Measurements from ENCODE around the gene NUBPL.
"Not testable (repeated sequence)": the region's sequence is repeated elsewhere in the genome, so short reads cannot be mapped to it uniquely, and the experiment has no call there.

NUBPL gene

GRCh38 chr14:31696378-31696777 lies 135.2 kb downstream of the NUBPL start:
- ChIA-PET CTCF (interaction anchor here (0.8 kb wide), 1 partner anchor 21 kb away, joined by 4 read pairs; no protein-coding TSS in a partner anchor), POLR2A (no interaction called here)
- no peak for DNase-seq (ENCODE audit: extremely low spot score)
- TF ChIP-seq, protein P1, sequence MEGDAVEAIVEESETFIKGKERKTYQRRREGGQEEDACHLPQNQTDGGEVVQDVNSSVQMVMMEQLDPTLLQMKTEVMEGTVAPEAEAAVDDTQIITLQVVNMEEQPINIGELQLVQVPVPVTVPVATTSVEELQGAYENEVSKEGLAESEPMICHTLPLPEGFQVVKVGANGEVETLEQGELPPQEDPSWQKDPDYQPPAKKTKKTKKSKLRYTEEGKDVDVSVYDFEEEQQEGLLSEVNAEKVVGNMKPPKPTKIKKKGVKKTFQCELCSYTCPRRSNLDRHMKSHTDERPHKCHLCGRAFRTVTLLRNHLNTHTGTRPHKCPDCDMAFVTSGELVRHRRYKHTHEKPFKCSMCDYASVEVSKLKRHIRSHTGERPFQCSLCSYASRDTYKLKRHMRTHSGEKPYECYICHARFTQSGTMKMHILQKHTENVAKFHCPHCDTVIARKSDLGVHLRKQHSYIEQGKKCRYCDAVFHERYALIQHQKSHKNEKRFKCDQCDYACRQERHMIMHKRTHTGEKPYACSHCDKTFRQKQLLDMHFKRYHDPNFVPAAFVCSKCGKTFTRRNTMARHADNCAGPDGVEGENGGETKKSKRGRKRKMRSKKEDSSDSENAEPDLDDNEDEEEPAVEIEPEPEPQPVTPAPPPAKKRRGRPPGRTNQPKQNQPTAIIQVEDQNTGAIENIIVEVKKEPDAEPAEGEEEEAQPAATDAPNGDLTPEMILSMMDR (IDR thresholded peaks at IDR 0.05; ENCODE audit: control extremely low read depth, extremely low read depth, low read depth, missing control alignments) = no peak

DNA sequence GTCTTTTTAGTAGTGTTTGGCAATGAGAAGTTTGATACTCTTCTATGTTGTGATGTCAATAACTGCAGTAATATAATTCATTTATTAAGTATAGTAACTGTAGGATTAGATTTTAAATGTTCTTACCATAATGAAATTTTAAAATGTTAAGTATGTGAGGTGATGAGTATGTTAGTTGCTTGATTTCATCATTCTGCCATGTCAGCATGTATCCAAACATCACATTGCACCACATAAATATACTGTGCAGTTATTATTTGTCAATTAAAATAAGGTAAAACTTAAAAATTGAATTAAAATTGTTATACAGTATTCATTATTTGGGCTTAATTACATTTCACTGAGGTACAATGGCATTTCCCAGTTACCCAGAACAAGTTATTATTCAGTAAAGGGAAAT lies 138.6 kb downstream of the NUBPL start:
- TF ChIP-seq, protein P1 (IDR thresholded peaks at IDR 0.05; ENCODE audit: control extremely low read depth, extremely low read depth, low read depth, missing control alignments) = no peak
- ChIA-PET POLR2A (no interaction called here), CTCF (no interaction called here)
- no peak for DNase-seq (ENCODE audit: extremely low spot score)

- no peak for DNase-seq (ENCODE audit: extremely low spot score)
- TF ChIP-seq, protein P1 (IDR thresholded peaks at IDR 0.05; ENCODE audit: control extremely low read depth, extremely low read depth, low read depth, missing control alignments) = no peak
- POLR2A ChIA-PET = no interaction called here
- CTCF ChIA-PET = no interaction called here
Measured at GRCh38 chr14:31700282-31701074, 139.3 kb downstream of the NUBPL start.

DNA sequence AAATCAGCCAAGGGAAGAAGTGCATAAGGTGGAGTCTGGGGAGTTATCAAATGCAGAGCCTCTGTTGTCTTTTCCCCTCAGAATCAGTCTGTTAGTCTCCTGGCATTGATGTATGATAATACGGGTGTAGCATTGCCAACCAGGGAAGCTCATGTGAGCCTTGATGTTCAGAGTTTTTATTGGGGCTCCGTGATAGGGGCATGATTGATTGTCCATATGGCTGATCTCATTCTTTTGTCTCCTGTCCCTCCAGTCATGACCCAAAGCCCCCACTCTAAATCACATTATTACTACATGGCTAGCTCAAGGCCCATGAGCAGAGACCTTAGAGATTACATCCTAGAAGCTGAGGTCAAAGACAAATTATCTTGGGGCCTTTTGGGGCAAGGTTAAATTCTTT lies 140.9 kb downstream of the NUBPL start:
- TF ChIP-seq, protein P1 (IDR thresholded peaks at IDR 0.05; ENCODE audit: control extremely low read depth, extremely low read depth, low read depth, missing control alignments) = no peak
- ChIA-PET POLR2A (no interaction called here), CTCF (interaction anchor here (0.6 kb wide), 1 partner anchor 36 kb away, joined by 3 read pairs; no protein-coding TSS in a partner anchor)
- DNase-seq (ENCODE audit: extremely low spot score) = no peak

DNA sequence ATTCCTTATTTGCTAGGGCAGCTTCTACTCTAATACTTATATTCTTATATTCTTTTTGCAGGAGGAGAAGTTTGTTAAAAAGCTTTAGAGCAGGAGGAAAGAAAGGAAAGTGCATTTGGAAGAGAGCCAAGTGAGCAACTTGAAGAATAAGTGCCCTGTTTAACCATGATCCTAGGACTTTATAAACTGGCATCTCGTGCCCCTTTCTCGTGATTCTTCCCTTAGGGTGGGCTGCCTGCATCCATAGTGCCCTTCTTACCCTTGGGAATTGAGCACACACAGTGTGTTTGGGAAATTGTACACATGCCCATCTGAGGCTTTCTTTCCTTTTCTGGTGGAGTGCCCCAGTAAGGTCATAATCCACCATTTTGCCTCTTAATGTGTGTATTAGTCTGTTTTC lies 141.9 kb downstream of the NUBPL start:
- POLR2A ChIA-PET = no interaction called here

DNA sequence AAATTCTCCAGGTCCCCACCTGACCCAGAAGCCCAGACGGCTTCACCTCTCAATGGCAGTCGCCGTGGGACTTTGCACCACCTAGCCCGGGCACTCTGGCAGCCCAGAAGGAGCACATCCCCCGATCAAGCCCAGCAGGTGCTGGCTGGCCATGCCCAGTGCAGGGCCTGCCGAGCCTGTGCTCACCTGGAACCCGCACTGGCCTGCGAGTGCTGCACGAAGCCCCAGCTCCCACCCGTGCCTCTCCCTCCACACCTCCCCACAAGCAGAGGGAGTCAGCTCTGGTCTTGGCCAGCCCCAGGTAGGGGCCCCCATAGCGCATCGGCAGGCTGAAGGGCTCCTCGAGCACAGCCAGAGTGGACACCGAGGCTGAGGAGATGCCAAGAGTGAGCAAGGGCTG lies 144.5 kb downstream of the NUBPL start:
- ChIA-PET POLR2A (no interaction called here), CTCF (interaction anchor here (0.7 to 2.0 kb wide), 2 partner anchors 10 to 28 kb away, joined by 3 to 7 read pairs; no protein-coding TSS in a partner anchor)
- no peak for DNase-seq (ENCODE audit: extremely low spot score)
- TF ChIP-seq, protein P1 (IDR thresholded peaks at IDR 0.05; ENCODE audit: control extremely low read depth, extremely low read depth, low read depth, missing control alignments) = no peak

More for the DNA sequence above, 141.9 kb downstream of the NUBPL start:
- no peak for DNase-seq (ENCODE audit: extremely low spot score)
- CTCF ChIA-PET = interaction anchor here (0.6 kb wide), 1 partner anchor 35 kb away, joined by 3 read pairs; no protein-coding TSS in a partner anchor
- TF ChIP-seq, protein P1 (IDR thresholded peaks at IDR 0.05; ENCODE audit: control extremely low read depth, extremely low read depth, low read depth, missing control alignments) = no peak

GRCh38 chr14:31708661-31709060 lies 147.5 kb downstream of the NUBPL start:
- CTCF ChIA-PET; DNase-seq (ENCODE audit: extremely low spot score); POLR2A ChIA-PET: not testable (repeated sequence)

All from GM10248 (cell line).